H1 (cell line): ENCODE data around the gene MRPS17. TPM values are rescaled to one million over a fixed set of nuclear protein-coding genes. Genes with fewer than 3 reads are reported as not detected.

Experiments used
- BCL11A ChIP-seq, 2 experiments: IDR thresholded peaks; one replicate each; pipeline ENCODE4 v1.6.1; 2011; ENCODE audit warnings: low read depth in 2 of 2, low read length in 2 of 2, mild to moderate bottlenecking in 2 of 2
- CBX8 ChIP-seq: fragments of 300-800, 300-1000 bp; sonication (generic); IDR thresholded peaks from 2 replicates; pipeline ENCODE4 v1.7.1; 2016; ENCODE audit warnings: low read depth, low read length, borderline replicate concordance
- EZH2 ChIP-seq: fragments of 200-600 bp; sonication (generic); IDR thresholded peaks from 2 replicates; pipeline ENCODE4 v1.7.1; 2012; ENCODE audit warnings: low read depth, mild to moderate bottlenecking, moderate library complexity, low read length, inconsistent platforms; ENCODE audit not compliant: severe bottlenecking
- KDM1A ChIP-seq: fragments of 200-600, 300-600 bp; sonication (generic); IDR thresholded peaks from 2 replicates; pipeline ENCODE4 v1.7.1; 2016; ENCODE audit warnings: mild to moderate bottlenecking, low read length, borderline replicate concordance
- POU5F1 ChIP-seq: IDR thresholded peaks from 2 replicates; pipeline ENCODE4 v1.6.1; 2011; ENCODE audit warnings: low read depth, mild to moderate bottlenecking, low read length, moderate library complexity
- TCF12 ChIP-seq: IDR thresholded peaks from 2 replicates; pipeline ENCODE4 v1.6.1; 2011; ENCODE audit warnings: low read depth, mild to moderate bottlenecking, low read length
- polyA plus RNA-seq, 7 experiments: library from polyadenylated mRNA; depleted of rRNA in 3 of 7; stranded (reverse) in 5 of 7; unstranded in 2 of 7; fragments of >200 nt in 5 of 7; fragments of 200-250 nt in 2 of 7; gene quantifications; 1 replicate in 5 of 7; 2 replicates in 1 of 7; 4 replicates in 1 of 7; pipeline versions ENCODE4 v1.2.1 to v1.2.3, GENCODE V29; 2011 to 2013; ENCODE audit warnings: missing spikeins in 2 of 7, mixed read lengths in 2 of 7
- total RNA-seq: library from RNA; stranded (reverse); fragmentation: NEBNext Ultra II Directional; extraction: Animal tissue kit (Norgen Biotek cat#: 25700); gene quantifications from 2 replicates; pipeline ENCODE4 v1.2.1, GENCODE V29; 2021

MRPS17 gene
- total and polyA plus RNA-seq, 2 of the 8 experiments (the other 6 are each of a cell fraction or from before 2014, with no cell fraction given) = 15.8 to 27.3 TPM

DNA sequence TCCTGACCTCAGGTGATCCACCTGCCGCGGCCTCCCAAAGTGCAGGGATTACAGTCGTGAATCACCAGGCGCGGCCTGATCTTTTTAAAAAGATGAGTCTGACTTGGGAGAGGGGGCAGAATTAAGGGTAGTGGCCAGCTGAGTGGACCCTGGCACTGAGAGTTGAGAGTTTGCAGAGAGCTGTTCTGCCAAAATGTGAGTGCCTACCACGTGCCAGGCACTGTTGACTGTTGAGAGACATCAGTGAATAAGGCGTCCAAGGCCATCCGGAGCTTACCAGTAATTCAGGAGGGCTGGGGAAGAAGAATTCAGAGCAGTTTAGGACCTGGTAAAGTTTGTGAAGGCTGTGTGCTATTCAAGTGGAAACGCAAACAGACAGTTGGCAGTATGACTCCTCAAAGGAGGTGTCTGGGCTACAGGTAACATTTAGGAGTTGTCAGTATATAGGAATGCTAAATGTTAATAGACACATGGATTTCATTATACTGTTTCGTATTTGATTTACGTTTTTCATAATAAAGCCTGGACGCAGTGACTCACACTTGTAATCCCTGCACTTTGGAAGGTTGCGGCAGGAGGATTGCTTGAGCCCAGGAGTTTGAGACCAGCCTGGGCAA lies 14.2 kb downstream of the MRPS17 start (continued):
- TF ChIP-seq BCL11A (IDR thresholded peaks at IDR 0.05; ENCODE audit: low read depth in 2 of 2, low read length in 2 of 2) = no peak
- no peak for TF ChIP-seq TCF12
- TF ChIP-seq KDM1A = no peak
- TF ChIP-seq CBX8 = no peak
- no peak for TF ChIP-seq EZH2
- TF ChIP-seq POU5F1 = no peak
